ENCODE results near the gene IMPDH1.

DNA sequence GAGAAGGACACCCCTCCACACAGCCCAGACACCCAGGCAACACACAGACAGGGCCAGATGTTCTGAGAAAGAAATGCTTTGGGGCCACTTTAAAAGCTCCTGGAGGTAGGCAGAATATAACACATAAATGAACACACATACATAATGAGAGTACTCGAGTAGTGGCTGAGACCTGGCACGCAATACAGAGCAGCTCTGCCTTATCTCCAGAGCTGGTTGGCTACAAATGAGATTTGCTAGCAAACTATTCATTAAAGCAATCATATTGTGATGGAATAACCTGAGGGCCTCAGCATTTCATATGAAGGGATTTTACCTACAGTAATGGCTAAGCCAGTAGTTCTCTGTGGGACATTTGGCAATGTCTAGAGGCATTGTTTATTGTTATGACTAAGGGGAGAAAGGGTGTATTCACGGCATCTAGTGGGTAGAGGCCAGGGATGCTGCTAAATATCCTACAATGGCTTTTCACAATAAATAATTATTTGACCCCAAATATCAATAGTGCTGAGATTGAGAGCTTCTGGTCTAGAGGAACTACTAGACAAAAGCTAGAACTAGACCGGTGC lies 5.5 kb upstream of the IMPDH1 start:
- TF ChIP-seq, protein P1, sequence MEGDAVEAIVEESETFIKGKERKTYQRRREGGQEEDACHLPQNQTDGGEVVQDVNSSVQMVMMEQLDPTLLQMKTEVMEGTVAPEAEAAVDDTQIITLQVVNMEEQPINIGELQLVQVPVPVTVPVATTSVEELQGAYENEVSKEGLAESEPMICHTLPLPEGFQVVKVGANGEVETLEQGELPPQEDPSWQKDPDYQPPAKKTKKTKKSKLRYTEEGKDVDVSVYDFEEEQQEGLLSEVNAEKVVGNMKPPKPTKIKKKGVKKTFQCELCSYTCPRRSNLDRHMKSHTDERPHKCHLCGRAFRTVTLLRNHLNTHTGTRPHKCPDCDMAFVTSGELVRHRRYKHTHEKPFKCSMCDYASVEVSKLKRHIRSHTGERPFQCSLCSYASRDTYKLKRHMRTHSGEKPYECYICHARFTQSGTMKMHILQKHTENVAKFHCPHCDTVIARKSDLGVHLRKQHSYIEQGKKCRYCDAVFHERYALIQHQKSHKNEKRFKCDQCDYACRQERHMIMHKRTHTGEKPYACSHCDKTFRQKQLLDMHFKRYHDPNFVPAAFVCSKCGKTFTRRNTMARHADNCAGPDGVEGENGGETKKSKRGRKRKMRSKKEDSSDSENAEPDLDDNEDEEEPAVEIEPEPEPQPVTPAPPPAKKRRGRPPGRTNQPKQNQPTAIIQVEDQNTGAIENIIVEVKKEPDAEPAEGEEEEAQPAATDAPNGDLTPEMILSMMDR (IDR thresholded peaks at IDR 0.05): no peak
- TF ChIP-seq POLR2A (IDR thresholded peaks at IDR 0.05): no peak
